ENCODE data around the gene MACROD2. TPM values are rescaled to one million over a fixed set of nuclear protein-coding genes. Genes with fewer than 3 reads are reported as not detected.

MACROD2 gene
- total and polyA plus RNA-seq, 9 donors: 3.7 to 25.5 (median 7.8) TPM

DNA sequence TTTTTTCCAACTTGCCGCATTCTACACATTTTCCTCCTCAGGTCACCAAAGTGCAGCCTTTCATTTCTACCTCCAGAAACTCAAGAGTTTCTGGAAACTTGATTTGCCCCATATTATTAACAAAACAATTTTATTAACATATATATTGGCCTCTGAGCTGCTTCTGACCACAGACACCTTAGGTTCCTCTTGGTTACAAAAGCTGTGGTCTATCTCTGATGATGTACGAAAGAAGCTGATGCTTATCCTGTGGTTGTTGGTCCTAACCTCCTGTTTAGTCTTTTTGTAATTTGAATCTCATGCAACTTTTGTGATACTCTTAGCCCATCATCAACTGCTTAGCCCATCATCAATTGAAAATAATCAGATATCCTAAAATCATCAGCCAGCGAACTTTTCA is 1842.2 kb downstream of the MACROD2 start:
- no peaks in the 10 kb centered on the region for H3K27me3 ChIP-seq
- H3K4me3 ChIP-seq: no peak overlapping the region
- intact Hi-C loops (cut with DNase I): no loop called here
- H3K9me3 ChIP-seq: no peaks in the 10 kb centered on the region
- H3K4me1 ChIP-seq (ENCODE audit: insufficient read depth): no peaks in the 10 kb centered on the region
- WGBS, 3 donors: 90 to 98% (median 97%) methylated on average over 3 of the region's 3 CpGs
- no peaks in the 10 kb centered on the region for H3K36me3 ChIP-seq
- no peak for TF ChIP-seq POLR2A (IDR thresholded peaks at IDR 0.05)
- TF ChIP-seq, protein P1, sequence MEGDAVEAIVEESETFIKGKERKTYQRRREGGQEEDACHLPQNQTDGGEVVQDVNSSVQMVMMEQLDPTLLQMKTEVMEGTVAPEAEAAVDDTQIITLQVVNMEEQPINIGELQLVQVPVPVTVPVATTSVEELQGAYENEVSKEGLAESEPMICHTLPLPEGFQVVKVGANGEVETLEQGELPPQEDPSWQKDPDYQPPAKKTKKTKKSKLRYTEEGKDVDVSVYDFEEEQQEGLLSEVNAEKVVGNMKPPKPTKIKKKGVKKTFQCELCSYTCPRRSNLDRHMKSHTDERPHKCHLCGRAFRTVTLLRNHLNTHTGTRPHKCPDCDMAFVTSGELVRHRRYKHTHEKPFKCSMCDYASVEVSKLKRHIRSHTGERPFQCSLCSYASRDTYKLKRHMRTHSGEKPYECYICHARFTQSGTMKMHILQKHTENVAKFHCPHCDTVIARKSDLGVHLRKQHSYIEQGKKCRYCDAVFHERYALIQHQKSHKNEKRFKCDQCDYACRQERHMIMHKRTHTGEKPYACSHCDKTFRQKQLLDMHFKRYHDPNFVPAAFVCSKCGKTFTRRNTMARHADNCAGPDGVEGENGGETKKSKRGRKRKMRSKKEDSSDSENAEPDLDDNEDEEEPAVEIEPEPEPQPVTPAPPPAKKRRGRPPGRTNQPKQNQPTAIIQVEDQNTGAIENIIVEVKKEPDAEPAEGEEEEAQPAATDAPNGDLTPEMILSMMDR (IDR thresholded peaks at IDR 0.05): no peak
- no peak for TF ChIP-seq EP300 (IDR thresholded peaks at IDR 0.05)
- H3K27ac ChIP-seq: no peak overlapping the region
- DNase-seq: no peak

DNA sequence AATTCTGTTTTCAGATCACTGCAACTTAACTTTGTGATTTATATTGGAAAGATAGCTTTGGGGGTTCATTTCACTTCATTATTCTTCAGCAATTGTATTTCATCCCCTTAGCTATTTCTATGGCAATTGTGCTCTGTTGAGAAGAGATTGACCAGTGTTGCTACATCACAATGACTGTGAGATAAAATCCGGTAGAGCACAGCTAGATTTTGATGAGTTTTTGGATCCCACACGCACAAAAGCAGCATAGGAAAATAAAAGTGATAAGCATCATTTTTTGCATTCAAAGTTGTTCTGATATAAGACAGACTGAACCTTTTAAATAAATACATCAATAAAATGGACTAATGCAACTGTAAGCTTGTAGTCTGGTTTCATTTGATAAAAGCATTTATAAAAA is 1843.2 kb downstream of the MACROD2 start:
- DNase-seq: no peak
- no peak for TF ChIP-seq POLR2A (IDR thresholded peaks at IDR 0.05)
- no peak for TF ChIP-seq EP300 (IDR thresholded peaks at IDR 0.05)
- TF ChIP-seq, protein P1 (IDR thresholded peaks at IDR 0.05): no peak
- H3K36me3 ChIP-seq: no peaks in the 10 kb centered on the region
- no peaks in the 10 kb centered on the region for H3K4me1 ChIP-seq (ENCODE audit: insufficient read depth)
- no peaks in the 10 kb centered on the region for H3K27me3 ChIP-seq
- no peak overlapping the region for H3K27ac ChIP-seq
- no peak overlapping the region for H3K4me3 ChIP-seq
- intact Hi-C loops (cut with DNase I): no loop called here
- no peaks in the 10 kb centered on the region for H3K9me3 ChIP-seq
- 63 to 72% (median 68%) methylated on average over 2 of the region's 2 CpGs for WGBS, 3 donors

DNA sequence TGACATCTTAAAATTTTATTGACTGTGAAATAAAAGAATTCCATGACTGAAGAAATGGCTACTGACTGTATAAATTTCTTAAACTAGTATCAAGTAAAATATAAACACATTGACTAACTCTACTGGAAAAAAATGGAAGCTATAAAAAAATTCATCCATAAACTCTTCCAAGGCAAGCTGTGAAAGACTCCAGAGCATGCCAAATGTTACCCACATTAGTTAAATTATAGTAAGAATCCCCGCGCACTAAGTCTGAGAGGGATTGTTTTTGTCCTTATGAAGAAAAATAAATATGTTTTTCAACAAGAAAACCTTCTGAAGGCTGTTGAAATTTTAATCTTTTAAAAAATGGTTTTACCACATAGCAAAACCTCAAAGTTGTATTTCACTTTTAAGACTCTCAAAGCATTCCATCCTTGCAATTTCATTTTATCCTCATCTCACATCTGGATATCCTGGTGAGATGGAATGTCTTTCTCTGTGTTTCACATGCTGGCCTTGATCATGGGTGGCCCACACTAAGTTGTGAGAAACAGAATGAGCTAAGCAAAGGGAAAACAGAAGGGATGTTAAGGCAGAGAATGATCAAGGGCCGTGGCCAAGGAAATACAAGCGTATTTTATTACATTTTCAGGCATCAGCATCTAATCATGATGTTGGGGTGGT is 1845.5 kb downstream of the MACROD2 start:
- Histone ChIP-seq H3K4me1 (ENCODE audit: insufficient read depth) (no peaks in the 10 kb centered on the region), H3K36me3 (no peaks in the 10 kb centered on the region), H3K9me3 (no peaks in the 10 kb centered on the region), H3K27me3 (no peaks in the 10 kb centered on the region), H3K4me3 (no peak overlapping the region), H3K27ac (no peak overlapping the region)
- TF ChIP-seq, protein P1 (IDR thresholded peaks at IDR 0.05): no peak
- TF ChIP-seq POLR2A (IDR thresholded peaks at IDR 0.05) (no peak), EP300 (IDR thresholded peaks at IDR 0.05) (no peak)
- 30 to 57% (median 52%) methylated on average over 4 of the region's 4 CpGs for WGBS, 3 donors
- DNase-seq: no peak
- intact Hi-C loops (cut with DNase I): no loop called here

DNA sequence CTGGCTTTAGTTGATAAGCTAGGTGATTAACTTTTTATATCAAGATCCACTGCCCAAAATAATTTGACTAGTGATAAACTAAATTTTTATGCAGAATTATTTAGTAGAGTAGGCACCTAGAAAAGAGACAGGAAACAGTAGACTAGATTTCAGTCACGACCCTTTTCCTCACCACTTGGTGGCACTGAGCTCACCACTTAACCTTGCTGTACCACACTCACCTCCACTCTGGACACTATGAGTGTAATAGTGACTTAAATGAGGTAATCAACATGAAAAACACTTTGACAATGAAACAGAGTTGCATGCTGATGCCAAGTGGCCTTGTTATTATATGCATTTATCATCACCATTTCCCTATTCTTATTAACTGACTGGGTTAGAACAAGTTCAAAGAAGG is 1847.6 kb downstream of the MACROD2 start:
- intact Hi-C loops (cut with DNase I): no loop called here
- WGBS, 3 donors: 77 to 92% (median 91%) methylated on average over 1 of the region's 1 CpG
- TF ChIP-seq EP300 (IDR thresholded peaks at IDR 0.05) (no peak), POLR2A (IDR thresholded peaks at IDR 0.05) (no peak)
- TF ChIP-seq, protein P1 (IDR thresholded peaks at IDR 0.05): no peak
- no peaks in the 10 kb centered on the region for H3K27me3 ChIP-seq
- no peak for DNase-seq
- H3K9me3 ChIP-seq: no peaks in the 10 kb centered on the region
- H3K4me1 ChIP-seq (ENCODE audit: insufficient read depth): no peaks in the 10 kb centered on the region
- no peak overlapping the region for H3K27ac ChIP-seq
- H3K36me3 ChIP-seq: no peaks in the 10 kb centered on the region
- no peak overlapping the region for H3K4me3 ChIP-seq

Data from ovary (tissue), 9 donors.